ENCODE data around the gene COL25A1.

Gene COL25A1

DNA sequence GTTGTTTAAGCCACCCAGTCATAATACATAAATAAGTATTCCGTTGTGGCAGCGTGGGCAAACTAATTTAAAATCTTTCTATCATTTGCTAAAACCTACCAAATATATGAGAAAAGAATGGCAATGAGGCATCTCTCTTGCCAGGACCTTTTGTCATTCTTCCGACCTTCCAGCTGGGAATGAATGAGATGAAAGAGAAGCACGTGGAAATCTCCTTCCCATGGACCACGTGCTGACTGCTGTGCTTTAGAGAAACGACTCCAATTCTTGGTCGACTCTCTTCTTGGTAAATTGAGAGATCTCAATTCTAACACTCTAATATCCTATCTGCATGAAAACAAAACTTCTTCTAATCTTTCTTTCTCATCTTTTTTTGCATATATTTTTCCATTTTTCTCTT lies 116.5 kb downstream of the COL25A1 start:
- TF ChIP-seq, protein P1, sequence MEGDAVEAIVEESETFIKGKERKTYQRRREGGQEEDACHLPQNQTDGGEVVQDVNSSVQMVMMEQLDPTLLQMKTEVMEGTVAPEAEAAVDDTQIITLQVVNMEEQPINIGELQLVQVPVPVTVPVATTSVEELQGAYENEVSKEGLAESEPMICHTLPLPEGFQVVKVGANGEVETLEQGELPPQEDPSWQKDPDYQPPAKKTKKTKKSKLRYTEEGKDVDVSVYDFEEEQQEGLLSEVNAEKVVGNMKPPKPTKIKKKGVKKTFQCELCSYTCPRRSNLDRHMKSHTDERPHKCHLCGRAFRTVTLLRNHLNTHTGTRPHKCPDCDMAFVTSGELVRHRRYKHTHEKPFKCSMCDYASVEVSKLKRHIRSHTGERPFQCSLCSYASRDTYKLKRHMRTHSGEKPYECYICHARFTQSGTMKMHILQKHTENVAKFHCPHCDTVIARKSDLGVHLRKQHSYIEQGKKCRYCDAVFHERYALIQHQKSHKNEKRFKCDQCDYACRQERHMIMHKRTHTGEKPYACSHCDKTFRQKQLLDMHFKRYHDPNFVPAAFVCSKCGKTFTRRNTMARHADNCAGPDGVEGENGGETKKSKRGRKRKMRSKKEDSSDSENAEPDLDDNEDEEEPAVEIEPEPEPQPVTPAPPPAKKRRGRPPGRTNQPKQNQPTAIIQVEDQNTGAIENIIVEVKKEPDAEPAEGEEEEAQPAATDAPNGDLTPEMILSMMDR (IDR thresholded peaks at IDR 0.05; ENCODE audit: extremely low read depth, insufficient read depth, missing control alignments), result no peak
- DNase-seq (ENCODE audit: low spot score), result no peak
- in situ Hi-C loops (cut with MboI; ENCODE audit: low pct_unique_long_range_greater_than_20kb, low sequenced_read_pairs, unreplicated experiment), result no loop called here

DNA sequence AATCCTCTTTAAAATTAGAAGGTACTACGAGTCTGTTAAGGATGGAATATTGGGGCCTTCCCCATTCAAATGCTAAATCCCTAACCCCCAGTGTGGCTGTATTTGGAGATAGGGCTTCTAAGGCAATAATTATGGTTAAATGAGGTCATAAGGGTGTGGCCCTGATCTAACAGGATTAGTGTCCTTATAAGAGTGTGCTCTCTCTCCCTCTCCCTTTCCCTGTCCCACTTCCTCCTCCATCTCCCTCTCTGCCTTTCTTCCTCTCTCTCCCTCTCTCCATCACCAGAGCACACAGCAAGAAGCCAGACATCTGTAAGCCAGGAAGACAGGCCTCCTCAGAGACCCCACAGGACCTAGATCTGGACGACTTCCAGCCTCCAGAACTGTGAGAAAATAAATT lies 116.9 kb downstream of the COL25A1 start:
- TF ChIP-seq, protein P1 (IDR thresholded peaks at IDR 0.05; ENCODE audit: extremely low read depth, insufficient read depth, missing control alignments), result no peak
- in situ Hi-C loops (cut with MboI; ENCODE audit: low pct_unique_long_range_greater_than_20kb, low sequenced_read_pairs, unreplicated experiment), result no loop called here
- DNase-seq (ENCODE audit: low spot score), result no peak

DNA sequence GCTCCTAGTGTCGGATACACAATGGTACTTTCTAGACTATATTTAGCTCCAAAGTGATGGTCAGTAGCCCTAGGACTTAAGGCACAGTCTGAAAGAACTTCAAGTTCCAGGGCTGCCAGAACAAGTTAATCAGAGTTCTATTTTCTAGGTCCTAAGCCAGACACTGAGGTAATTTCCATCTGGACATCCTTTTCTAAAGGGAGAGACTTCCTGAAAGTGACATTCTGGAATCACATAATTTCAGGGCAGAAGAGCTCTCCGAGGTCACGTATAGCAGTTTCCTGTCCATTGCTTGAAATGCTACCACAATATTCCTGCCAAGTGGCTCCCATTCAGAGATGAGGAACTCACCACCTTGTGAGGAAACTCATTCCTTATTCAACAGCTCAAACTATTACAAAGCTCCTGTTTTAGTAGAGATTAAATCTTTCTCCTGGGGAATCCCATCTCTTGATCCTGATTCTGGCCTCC lies 117.9 kb downstream of the COL25A1 start:
- DNase-seq (ENCODE audit: low spot score), result no peak
- TF ChIP-seq, protein P1 (IDR thresholded peaks at IDR 0.05; ENCODE audit: extremely low read depth, insufficient read depth, missing control alignments), result no peak
- in situ Hi-C loops (cut with MboI; ENCODE audit: low pct_unique_long_range_greater_than_20kb, low sequenced_read_pairs, unreplicated experiment), result no loop called here

DNA sequence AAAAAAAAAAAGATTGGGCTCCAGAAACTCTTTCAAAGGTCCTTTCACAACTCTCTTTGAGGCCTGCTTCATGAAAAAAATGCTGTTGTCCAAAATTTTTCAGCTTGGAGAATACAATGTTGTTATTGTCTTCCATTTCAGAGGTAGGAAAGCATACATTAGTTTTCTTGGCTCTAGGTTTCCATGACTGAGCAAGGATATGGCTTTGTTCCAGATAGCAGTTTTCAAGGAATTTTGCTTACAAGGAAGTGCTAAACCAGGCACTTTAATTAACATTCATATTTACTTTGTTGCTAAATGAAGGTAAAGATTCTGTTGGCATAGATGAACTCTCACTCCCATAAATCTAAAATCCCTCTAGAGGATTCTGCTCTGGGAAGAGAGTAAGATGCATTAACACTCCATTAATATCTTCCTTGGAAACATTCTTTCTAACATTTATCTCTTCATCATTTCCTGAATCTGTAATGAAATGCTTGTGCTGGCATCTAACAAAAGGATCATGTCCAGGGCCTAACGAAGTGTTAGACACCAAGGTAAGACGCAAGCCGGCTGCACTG lies 118.4 kb downstream of the COL25A1 start:
- DNase-seq (ENCODE audit: low spot score), result no peak
- in situ Hi-C loops (cut with MboI; ENCODE audit: low pct_unique_long_range_greater_than_20kb, low sequenced_read_pairs, unreplicated experiment), result no loop called here
- TF ChIP-seq, protein P1 (IDR thresholded peaks at IDR 0.05; ENCODE audit: extremely low read depth, insufficient read depth, missing control alignments), result no peak

DNA sequence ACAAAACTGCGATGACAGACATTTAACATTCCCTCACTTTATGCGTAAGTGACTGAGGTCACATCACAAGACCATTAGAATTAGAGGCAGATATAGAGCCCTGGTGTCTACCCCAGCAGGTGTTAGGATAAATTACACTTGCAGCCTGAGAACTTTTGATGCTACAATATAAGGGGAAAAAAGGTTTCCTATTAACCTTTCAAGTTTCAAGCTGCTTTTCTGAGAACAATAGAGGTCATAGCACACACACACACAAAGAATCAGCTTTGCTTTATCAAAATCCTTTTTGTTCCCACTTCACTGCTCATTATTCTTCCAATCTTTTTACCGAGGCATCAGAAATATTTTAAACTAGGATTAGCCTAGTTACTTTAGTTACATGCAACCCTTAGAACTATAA lies 119.8 kb downstream of the COL25A1 start:
- no peak for DNase-seq (ENCODE audit: low spot score)
- TF ChIP-seq, protein P1 (IDR thresholded peaks at IDR 0.05; ENCODE audit: extremely low read depth, insufficient read depth, missing control alignments), result no peak
- in situ Hi-C loops (cut with MboI; ENCODE audit: low pct_unique_long_range_greater_than_20kb, low sequenced_read_pairs, unreplicated experiment), result no loop called here

DNA sequence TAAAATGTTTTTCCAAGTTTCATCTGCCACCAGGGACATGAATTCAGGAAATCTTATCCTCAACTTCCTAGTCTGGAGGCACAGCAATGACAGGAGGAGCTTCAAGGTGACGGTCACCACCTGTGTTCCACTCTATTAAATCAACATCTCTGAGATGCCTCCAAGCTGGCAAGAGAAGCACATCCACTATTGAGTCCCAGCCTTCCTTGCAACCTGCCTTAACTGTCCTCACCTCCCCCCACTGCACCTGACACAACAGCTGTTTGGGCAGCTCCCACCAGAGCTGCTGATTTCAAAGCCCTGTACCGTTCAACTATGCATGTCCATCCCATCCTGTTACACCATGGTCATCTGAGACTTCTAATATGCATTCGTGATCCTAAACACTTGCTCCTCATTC lies 123.4 kb downstream of the COL25A1 start:
- no peak for DNase-seq (ENCODE audit: low spot score)
- in situ Hi-C loops (cut with MboI; ENCODE audit: low pct_unique_long_range_greater_than_20kb, low sequenced_read_pairs, unreplicated experiment), result no loop called here
- TF ChIP-seq, protein P1 (IDR thresholded peaks at IDR 0.05; ENCODE audit: extremely low read depth, insufficient read depth, missing control alignments), result no peak

Data from GM13977 (cell line).